ENCODE measurements around the gene P2RY6.
A peak's percentile ranks its signal among the peaks of the same experiment; 100 is the strongest.
"Not testable (repeated sequence)": the region's sequence is repeated elsewhere in the genome, so short reads cannot be mapped to it uniquely, and the experiment has no call there.

The P2RY6 gene

GRCh38 chr11:73271936-73272679 is at the start of gene P2RY6:
Gene P2RY6, plus strand, starts transcription at chr11:73272338. Its CDS starts 24,181 bp downstream, at chr11:73296519.
- peak; percentile 33 to 75 for DNase-seq

- no peak for DNase-seq
These were observed 48.0 kb upstream of the P2RY6 start for GRCh38 chr11:73223998-73224730.

GRCh38 chr11:73225001-73225686 is 47.0 kb upstream of the P2RY6 start:
- no peak for DNase-seq

GRCh38 chr11:73225851-73226250 is 46.3 kb upstream of the P2RY6 start:
- no peak for DNase-seq

- DNase-seq, result no peak
These were observed 45.7 kb upstream of the P2RY6 start for GRCh38 chr11:73226297-73227006.

- DNase-seq, result no peak
These were observed 44.4 kb upstream of the P2RY6 start for GRCh38 chr11:73227571-73228211.

- no peak for DNase-seq
These were observed 43.6 kb upstream of the P2RY6 start for GRCh38 chr11:73228268-73229134.

GRCh38 chr11:73229321-73229895 is 42.7 kb upstream of the P2RY6 start:
- no peak for DNase-seq

GRCh38 chr11:73229896-73230875 is 42.0 kb upstream of the P2RY6 start:
- no peak for DNase-seq

GRCh38 chr11:73230931-73231330 is 41.2 kb upstream of the P2RY6 start:
- no peak for DNase-seq

GRCh38 chr11:73232487-73232886 is 39.7 kb upstream of the P2RY6 start:
- not testable (repeated sequence) for DNase-seq

GRCh38 chr11:73233211-73233610 is 38.9 kb upstream of the P2RY6 start:
- no peak for DNase-seq

- no peak for DNase-seq
These were observed 38.3 kb upstream of the P2RY6 start for GRCh38 chr11:73233692-73234470.

- DNase-seq, result no peak
These were observed 37.5 kb upstream of the P2RY6 start for GRCh38 chr11:73234471-73235181.

- no peak for DNase-seq
These were observed 36.8 kb upstream of the P2RY6 start for GRCh38 chr11:73235236-73235786.

GRCh38 chr11:73236205-73236765 is 35.9 kb upstream of the P2RY6 start:
- DNase-seq, result no peak

GRCh38 chr11:73236854-73237253 is 35.3 kb upstream of the P2RY6 start:
- peak; percentile 10 to 36 for DNase-seq

Data from bone marrow (tissue), 2 donors.